B cell (primary cell): Measurements from ENCODE around the gene LRSAM1.
A peak's percentile ranks its signal among the peaks of the same experiment; 100 is the strongest.

Source experiments
- EZH2 ChIP-seq: IDR thresholded peaks from 2 replicates; pipeline ENCODE4 v1.6.1; 2012; ENCODE audit warnings: borderline replicate concordance, low read depth, mild to moderate bottlenecking, moderate library complexity, low read length; ENCODE audit not compliant: insufficient read depth, poor library complexity, severe bottlenecking
- TF ChIP-seq, protein P1 (sequence below): fragments of 200-600 bp; IDR thresholded peaks from one replicate; pipeline ENCODE4 v1.8.0; 2022; ENCODE audit warnings: antibody characterized with exemption, mild to moderate bottlenecking

DNA sequence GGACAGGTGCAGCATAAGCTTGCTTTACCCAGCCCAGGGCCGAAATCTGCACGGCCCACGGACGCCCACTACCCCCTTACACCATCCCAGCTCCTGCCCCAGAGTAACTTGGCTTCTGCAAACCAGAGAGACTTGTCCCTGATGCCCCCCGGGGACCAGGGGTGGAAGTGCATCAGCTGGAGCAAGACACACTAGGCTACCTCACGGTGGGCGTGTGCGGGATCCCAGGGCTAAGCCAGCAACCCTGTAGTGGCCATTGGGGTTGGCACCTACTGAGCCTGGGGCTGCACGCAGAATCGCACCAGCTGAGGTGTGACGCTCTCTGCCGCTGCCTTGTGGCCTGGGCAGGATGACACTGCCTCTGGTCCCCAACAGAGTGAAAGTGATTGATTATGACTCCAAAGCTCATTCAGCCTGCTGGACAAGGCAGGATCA is 33.3 kb upstream of the LRSAM1 start:
- TF ChIP-seq, protein P1, sequence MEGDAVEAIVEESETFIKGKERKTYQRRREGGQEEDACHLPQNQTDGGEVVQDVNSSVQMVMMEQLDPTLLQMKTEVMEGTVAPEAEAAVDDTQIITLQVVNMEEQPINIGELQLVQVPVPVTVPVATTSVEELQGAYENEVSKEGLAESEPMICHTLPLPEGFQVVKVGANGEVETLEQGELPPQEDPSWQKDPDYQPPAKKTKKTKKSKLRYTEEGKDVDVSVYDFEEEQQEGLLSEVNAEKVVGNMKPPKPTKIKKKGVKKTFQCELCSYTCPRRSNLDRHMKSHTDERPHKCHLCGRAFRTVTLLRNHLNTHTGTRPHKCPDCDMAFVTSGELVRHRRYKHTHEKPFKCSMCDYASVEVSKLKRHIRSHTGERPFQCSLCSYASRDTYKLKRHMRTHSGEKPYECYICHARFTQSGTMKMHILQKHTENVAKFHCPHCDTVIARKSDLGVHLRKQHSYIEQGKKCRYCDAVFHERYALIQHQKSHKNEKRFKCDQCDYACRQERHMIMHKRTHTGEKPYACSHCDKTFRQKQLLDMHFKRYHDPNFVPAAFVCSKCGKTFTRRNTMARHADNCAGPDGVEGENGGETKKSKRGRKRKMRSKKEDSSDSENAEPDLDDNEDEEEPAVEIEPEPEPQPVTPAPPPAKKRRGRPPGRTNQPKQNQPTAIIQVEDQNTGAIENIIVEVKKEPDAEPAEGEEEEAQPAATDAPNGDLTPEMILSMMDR: peak; percentile 22
- TF ChIP-seq EZH2: no peak
